SK-N-SH (cell line): ENCODE data around the gene MAD1L1. TPM values are rescaled to one million over a fixed set of nuclear protein-coding genes. Genes with fewer than 3 reads are reported as not detected.
A peak's percentile ranks its signal among the peaks of the same experiment; 100 is the strongest.

Experiments used
- CTCF ChIA-PET: fragments of 300-600, 350-600 bp; formaldehyde crosslinking; extraction: SDS; loops from one replicate; lab custom pipeline; 2021; lab: Yijun Ruan, JAX
- POLR2A ChIA-PET: fragments of 350-600 bp; sonication (Branson Sonifier 250); formaldehyde crosslinking; extraction: SDS; loops from one replicate; lab custom pipeline; 2020; ENCODE audit warnings: antibody characterized with exemption, inconsistent platforms; lab: Yijun Ruan, JAX
- DNase-seq: peaks from one replicate; pipeline ENCODE4 v3.0.0; 2012
- H2AFZ ChIP-seq: fragments of 200-600 bp; sonication (generic); 2 replicates; pipeline ENCODE4 v1.8.1; 2016; ENCODE audit warnings: antibody characterized with exemption, mild to moderate bottlenecking, low read depth
- H3F3A ChIP-seq: fragments of 200-600 bp; sonication (generic); replicated peaks from 2 replicates; pipeline ENCODE3; 2016; ENCODE audit warnings: antibody characterized with exemption, mild to moderate bottlenecking; ENCODE audit not compliant: insufficient read depth
- H3K27ac ChIP-seq, 2 experiments: fragments of 200-500 bp in 1 of 2; fragments of 200-600 bp in 1 of 2; sonication (Bioruptor generic) in 1 of 2; sonication (generic), shearing (Covaris generic) in 1 of 2; 2 replicates each; pipeline versions ENCODE4 v1.5.1 to v1.6.1; 2014 to 2016; ENCODE audit warnings: low read depth in 2 of 2, inconsistent platforms in 1 of 2, low read length in 1 of 2, mild to moderate bottlenecking in 1 of 2, mixed read lengths in 1 of 2
- H3K27me3 ChIP-seq: fragments of 200-600 bp; sonication (generic), shearing (Covaris generic); 2 replicates; pipeline ENCODE4 v1.6.1; 2016; ENCODE audit warnings: mixed run types; ENCODE audit not compliant: insufficient read depth
- H3K36me3 ChIP-seq, 2 experiments: fragments of 200-500 bp in 1 of 2; fragments of 200-600 bp in 1 of 2; sonication (Bioruptor generic) in 1 of 2; sonication (generic) in 1 of 2; replicated peaks in 1 of 2; 2 replicates each; pipeline versions ENCODE3 to v1.5.1; 2014 to 2016; ENCODE audit warnings: low read length in 1 of 2, mild to moderate bottlenecking in 1 of 2; ENCODE audit not compliant: insufficient read depth in 2 of 2, control insufficient read depth in 1 of 2
- H3K4me1 ChIP-seq, 2 experiments: fragments of 200-500 bp in 1 of 2; fragments of 200-600 bp in 1 of 2; sonication (Bioruptor generic) in 1 of 2; sonication (generic), shearing (Covaris generic) in 1 of 2; 2 replicates each; pipeline versions ENCODE4 v1.5.1 to v1.6.1; 2014 to 2016; ENCODE audit warnings: low read depth in 1 of 2, low read length in 1 of 2, mixed run types in 1 of 2; ENCODE audit not compliant: insufficient read depth in 2 of 2, control insufficient read depth in 1 of 2
- H3K4me2 ChIP-seq: fragments of 200-600 bp; sonication (generic), shearing (Covaris generic); 2 replicates; pipeline ENCODE4 v1.6.1; 2017; ENCODE audit warnings: mixed run types
- H3K4me3 ChIP-seq, 2 experiments: fragments of 200-500 bp in 1 of 2; fragments of 200-600 bp in 1 of 2; sonication (Bioruptor generic) in 1 of 2; sonication (generic), shearing (Covaris generic) in 1 of 2; 2 replicates each; pipeline versions ENCODE4 v1.5.1 to v1.8.1; 2014 to 2016; ENCODE audit warnings: low read depth in 2 of 2, inconsistent platforms in 1 of 2, low read length in 1 of 2, mild to moderate bottlenecking in 1 of 2, mixed read lengths in 1 of 2, moderate library complexity in 1 of 2
- H3K79me2 ChIP-seq: fragments of 200-600 bp; sonication (generic); 2 replicates; pipeline ENCODE4 v1.8.1; 2017; ENCODE audit warnings: mild to moderate bottlenecking; ENCODE audit not compliant: insufficient read depth
- H3K9ac ChIP-seq: fragments of 200-600 bp; sonication (generic); 2 replicates; pipeline ENCODE4 v1.6.1; 2017; ENCODE audit warnings: mixed run types
- H3K9me2 ChIP-seq: fragments of 200-600 bp; sonication (generic); 2 replicates; pipeline ENCODE4 v1.6.1; 2017; ENCODE audit warnings: mixed run types
- H3K9me3 ChIP-seq: fragments of 200-600 bp; sonication (generic); 2 replicates; pipeline ENCODE4 v1.6.1; 2017; ENCODE audit warnings: mixed run types, mild to moderate bottlenecking, moderate library complexity
- H4K20me1 ChIP-seq: fragments of 200-600 bp; sonication (generic); 2 replicates; pipeline ENCODE4 v1.6.1; 2017; ENCODE audit warnings: mild to moderate bottlenecking, mixed run types; ENCODE audit not compliant: insufficient read depth
- EP300 ChIP-seq, 2 experiments: IDR thresholded peaks; 2 replicates each; pipeline versions ENCODE4 v1.4.0 to v1.6.1; 2012; ENCODE audit warnings: borderline replicate concordance in 1 of 2, low read depth in 1 of 2, low read length in 1 of 2
- FOXM1 ChIP-seq: IDR thresholded peaks from 2 replicates; pipeline ENCODE4 v1.4.0; 2012; ENCODE audit warnings: low read depth, mild to moderate bottlenecking
- GATA2 ChIP-seq: sonication (generic); formaldehyde crosslinking; IDR thresholded peaks from 2 replicates; pipeline ENCODE4 v1.5.0; 2020; ENCODE audit warnings: mild to moderate bottlenecking, missing genetic modification reagents
- JUND ChIP-seq: IDR thresholded peaks from 2 replicates; pipeline ENCODE4 v1.4.0; 2012
- MAX ChIP-seq: IDR thresholded peaks from 2 replicates; pipeline ENCODE4 v1.4.0; 2012; ENCODE audit warnings: low read depth
- MEF2A ChIP-seq: IDR thresholded peaks from 2 replicates; pipeline ENCODE4 v1.4.0; 2012; ENCODE audit warnings: low read depth, borderline replicate concordance
- NFIC ChIP-seq: IDR thresholded peaks from 2 replicates; pipeline ENCODE4 v1.4.0; 2012; ENCODE audit warnings: borderline replicate concordance
- POLR2AphosphoS5 ChIP-seq: IDR thresholded peaks from 2 replicates; pipeline ENCODE4 v1.6.1; 2012; ENCODE audit warnings: low read depth, low read length
- RXRA ChIP-seq: IDR thresholded peaks from 2 replicates; pipeline ENCODE4 v1.4.0; 2012; ENCODE audit warnings: low read depth, mild to moderate bottlenecking, borderline replicate concordance
- ZBTB33 ChIP-seq: IDR thresholded peaks from 2 replicates; pipeline ENCODE4 v1.4.0; 2012; ENCODE audit warnings: low read depth, borderline replicate concordance
- WGBS: methylation state at CpG from one replicate; pipeline ENCODE4 v1.1.6; 2017; ENCODE audit warnings: low lambda C conversion rate; 5-methylcytosine and 5-hydroxymethylcytosine counted together
- polyA plus RNA-seq, 3 experiments: library from polyadenylated mRNA; depleted of rRNA; stranded (reverse); fragments of >200 nt; gene quantifications; 2 replicates each; pipeline ENCODE4 v1.2.3, GENCODE V29; 2012

Gene MAD1L1
- polyA plus RNA-seq, 1 of the 3 experiments (the other 2 are of a cell fraction) = 46.2 TPM

- Histone ChIP-seq H3K27ac (peak overlapping the region in 1 of 2 experiments; percentile 25; a peak in 2 of 4 replicates), H3K4me2 (no peak overlapping the region), H3K4me1 (peaks cover 11 to 58% of the 10 kb centered on the region in 2 experiments), H3K36me3 (peaks cover 0 to 20% of the 10 kb centered on the region in 2 experiments), H3K79me2 (no peaks in the 10 kb centered on the region), H3K9me3 (no peaks in the 10 kb centered on the region), H2AFZ (no peak overlapping the region), H3K4me3 (no peak overlapping the region), H3F3A (peaks cover 8% of the 10 kb centered on the region), H3K9me2 (no peaks in the 10 kb centered on the region), H3K27me3 (no peaks in the 10 kb centered on the region), H3K9ac (no peak overlapping the region), H4K20me1 (no peaks in the 10 kb centered on the region)
- POLR2A ChIA-PET = no interaction called here
- CTCF ChIA-PET = interaction anchor here (1.1 to 2.9 kb wide), 3 partner anchors 15 to 129 kb away, joined by 3 to 12 read pairs (median 4); no protein-coding TSS in a partner anchor
- no peak for DNase-seq
- WGBS = 94% methylated on average over 12 of the region's 14 CpGs
- no peak for TF ChIP-seq EP300 (IDR thresholded peaks at IDR 0.05; ENCODE audit: borderline replicate concordance in 1 of 2, low read depth in 1 of 2, low read length in 1 of 2)
Observed at GRCh38 chr7:2080477-2080876, 152.3 kb downstream of the MAD1L1 start.

GRCh38 chr7:2080060-2080387, 152.7 kb downstream of the MAD1L1 start:
- DNase-seq = no peak
- peak overlapping the region in 1 of 2 experiments; percentile 78; a peak in 2 of 4 replicates for H3K27ac ChIP-seq
- H3K4me3 ChIP-seq = no peak overlapping the region
- peaks cover 8% of the 10 kb centered on the region for H3F3A ChIP-seq
- no peaks in the 10 kb centered on the region for H3K27me3 ChIP-seq
- H4K20me1 ChIP-seq = no peaks in the 10 kb centered on the region
- no peak overlapping the region for H3K9ac ChIP-seq
- no peak overlapping the region for H2AFZ ChIP-seq
- ChIA-PET CTCF (interaction anchor here (1.1 to 1.7 kb wide), 2 partner anchors 57 to 129 kb away, joined by 4 to 5 read pairs; no protein-coding TSS in a partner anchor), POLR2A (interaction anchor here (0.9 kb wide), 1 partner anchor 24 kb away, joined by 3 read pairs; no protein-coding TSS in a partner anchor)
- peaks cover 11 to 56% of the 10 kb centered on the region in 2 experiments for H3K4me1 ChIP-seq
- no peaks in the 10 kb centered on the region for H3K9me3 ChIP-seq
- H3K79me2 ChIP-seq = no peaks in the 10 kb centered on the region
- no peak overlapping the region for H3K4me2 ChIP-seq
- peaks cover 0 to 20% of the 10 kb centered on the region in 2 experiments for H3K36me3 ChIP-seq
- no peaks in the 10 kb centered on the region for H3K9me2 ChIP-seq
- 80% methylated on average over 6 of the region's 6 CpGs for WGBS
- TF ChIP-seq POLR2AphosphoS5 = no peak
- TF ChIP-seq ZBTB33 = no peak
- no peak for TF ChIP-seq MEF2A
- TF ChIP-seq GATA2 = no peak
- TF ChIP-seq RXRA = no peak
- TF ChIP-seq MAX = no peak
- no peak for TF ChIP-seq JUND
- no peak for TF ChIP-seq NFIC
- no peak for TF ChIP-seq FOXM1
